Stimulated activated naive CD8-positive, alpha-beta T cell treated with anti-CD3 and anti-CD28 coated beads, Interleukin-15, Interleukin-2, amounts not matched to agents 100 ng/mL and 50 ng/mL, for 24 hours (primary cell): ENCODE measurements around the gene TAB2.
"Not testable (repeated sequence)": the region's sequence is repeated elsewhere in the genome, so short reads cannot be mapped to it uniquely, and the experiment has no call there.

Source experiments
- H3K27ac Mint-ChIP-seq: one replicate; pipeline ENCODE4 v1.8.0; 2021; ENCODE audit warnings: mild to moderate bottlenecking, mixed read lengths
- H3K27me3 Mint-ChIP-seq: one replicate; pipeline ENCODE4 v1.8.0; 2021; ENCODE audit warnings: mixed read lengths
- H3K36me3 Mint-ChIP-seq: one replicate; pipeline ENCODE4 v1.8.0; 2021; ENCODE audit warnings: low read depth, mixed read lengths
- H3K4me1 Mint-ChIP-seq: one replicate; pipeline ENCODE4 v1.8.0; 2021; ENCODE audit warnings: low read depth, mixed read lengths
- H3K4me3 Mint-ChIP-seq: one replicate; pipeline ENCODE4 v1.8.0; 2021; ENCODE audit warnings: mild to moderate bottlenecking, mixed read lengths
- H3K9me3 Mint-ChIP-seq: one replicate; pipeline ENCODE4 v1.8.0; 2021; ENCODE audit warnings: mixed read lengths

The TAB2 gene

GRCh38 chr6:149319422-149319821 is 1.9 kb downstream of the TAB2 start:
- Mint-ChIP-seq H3K4me3 (peak overlapping the region; percentile 91), H3K9me3 (no peaks in the 10 kb centered on the region), H3K36me3 (peaks cover 14% of the 10 kb centered on the region), H3K4me1 (peaks cover 72% of the 10 kb centered on the region), H3K27me3 (no peaks in the 10 kb centered on the region), H3K27ac (peak overlapping the region; percentile 97)

- peaks cover 76% of the 10 kb centered on the region for H3K4me1 Mint-ChIP-seq
- H3K9me3 Mint-ChIP-seq, H3K27me3 Mint-ChIP-seq: not testable (repeated sequence)
- peak overlapping the region; percentile 97 for H3K27ac Mint-ChIP-seq
- H3K4me3 Mint-ChIP-seq = peak overlapping the region; percentile 91
- H3K36me3 Mint-ChIP-seq = peaks cover 15% of the 10 kb centered on the region
Observed at GRCh38 chr6:149320016-149320415, 2.5 kb downstream of the TAB2 start.

GRCh38 chr6:149320796-149321195 is 3.3 kb downstream of the TAB2 start:
- peak overlapping the region; percentile 91 for H3K4me3 Mint-ChIP-seq
- H3K4me1 Mint-ChIP-seq = peaks cover 80% of the 10 kb centered on the region
- H3K27me3 Mint-ChIP-seq = no peaks in the 10 kb centered on the region
- peak overlapping the region; percentile 97 for H3K27ac Mint-ChIP-seq
- H3K9me3 Mint-ChIP-seq = no peaks in the 10 kb centered on the region
- H3K36me3 Mint-ChIP-seq = peaks cover 23% of the 10 kb centered on the region

- Mint-ChIP-seq H3K36me3 (peaks cover 24% of the 10 kb centered on the region), H3K9me3 (no peaks in the 10 kb centered on the region), H3K27me3 (no peaks in the 10 kb centered on the region), H3K4me1 (peaks cover 97% of the 10 kb centered on the region), H3K27ac (peak overlapping the region; percentile 77), H3K4me3 (peak overlapping the region; percentile 55)
Observed at GRCh38 chr6:149323353-149323752, 5.8 kb downstream of the TAB2 start.

- no peaks in the 10 kb centered on the region for H3K27me3 Mint-ChIP-seq
- peak overlapping the region; percentile 55 for H3K4me3 Mint-ChIP-seq
- peaks cover 97% of the 10 kb centered on the region for H3K4me1 Mint-ChIP-seq
- H3K9me3 Mint-ChIP-seq = no peaks in the 10 kb centered on the region
- H3K36me3 Mint-ChIP-seq = peaks cover 25% of the 10 kb centered on the region
- H3K27ac Mint-ChIP-seq = peak overlapping the region; percentile 77
Observed at GRCh38 chr6:149323925-149324324, 6.4 kb downstream of the TAB2 start.

GRCh38 chr6:149324428-149324827 is 6.9 kb downstream of the TAB2 start:
- H3K4me3 Mint-ChIP-seq = peak overlapping the region; percentile 17
- peaks cover 97% of the 10 kb centered on the region for H3K4me1 Mint-ChIP-seq
- no peaks in the 10 kb centered on the region for H3K27me3 Mint-ChIP-seq
- H3K36me3 Mint-ChIP-seq = peaks cover 22% of the 10 kb centered on the region
- no peaks in the 10 kb centered on the region for H3K9me3 Mint-ChIP-seq
- peak overlapping the region; percentile 87 for H3K27ac Mint-ChIP-seq

- Mint-ChIP-seq H3K4me3 (no peak overlapping the region), H3K9me3 (no peaks in the 10 kb centered on the region), H3K4me1 (peaks cover 98% of the 10 kb centered on the region), H3K27me3 (no peaks in the 10 kb centered on the region), H3K36me3 (peaks cover 20% of the 10 kb centered on the region), H3K27ac (peak overlapping the region; percentile 24)
Observed at GRCh38 chr6:149325648-149326236, 8.2 kb downstream of the TAB2 start.

GRCh38 chr6:149327638-149328037 is 10.1 kb downstream of the TAB2 start:
- H3K36me3 Mint-ChIP-seq = peaks cover 17% of the 10 kb centered on the region
- H3K9me3 Mint-ChIP-seq = no peaks in the 10 kb centered on the region
- H3K27me3 Mint-ChIP-seq = no peaks in the 10 kb centered on the region
- no peak overlapping the region for H3K27ac Mint-ChIP-seq
- no peak overlapping the region for H3K4me3 Mint-ChIP-seq
- H3K4me1 Mint-ChIP-seq = peaks cover 98% of the 10 kb centered on the region

- H3K4me3 Mint-ChIP-seq = no peak overlapping the region
- no peak overlapping the region for H3K27ac Mint-ChIP-seq
- H3K36me3 Mint-ChIP-seq = peaks cover 17% of the 10 kb centered on the region
- H3K4me1 Mint-ChIP-seq = peaks cover 98% of the 10 kb centered on the region
- H3K9me3 Mint-ChIP-seq = no peaks in the 10 kb centered on the region
- H3K27me3 Mint-ChIP-seq = no peaks in the 10 kb centered on the region
Observed at GRCh38 chr6:149328083-149328482, 10.6 kb downstream of the TAB2 start.

GRCh38 chr6:149329529-149329928 is 12.0 kb downstream of the TAB2 start:
- Mint-ChIP-seq H3K27ac (peak overlapping the region; percentile 8), H3K9me3 (no peaks in the 10 kb centered on the region), H3K27me3 (no peaks in the 10 kb centered on the region), H3K4me1 (peaks cover 98% of the 10 kb centered on the region), H3K4me3 (no peak overlapping the region), H3K36me3 (peaks cover 17% of the 10 kb centered on the region)

- H3K27ac Mint-ChIP-seq = peak overlapping the region; percentile 62
Observed at GRCh38 chr6:149330133-149330532, 12.6 kb downstream of the TAB2 start.

GRCh38 chr6:149331043-149331807 is 13.7 kb downstream of the TAB2 start:
- H3K4me1 Mint-ChIP-seq = peaks cover 98% of the 10 kb centered on the region
- no peaks in the 10 kb centered on the region for H3K9me3 Mint-ChIP-seq
- H3K27me3 Mint-ChIP-seq = no peaks in the 10 kb centered on the region
- H3K36me3 Mint-ChIP-seq = peaks cover 8% of the 10 kb centered on the region
- H3K4me3 Mint-ChIP-seq = peak overlapping the region; percentile 4
- peak overlapping the region; percentile 55 for H3K27ac Mint-ChIP-seq

More at GRCh38 chr6:149330133-149330532, 12.6 kb downstream of the TAB2 start:
- Mint-ChIP-seq H3K36me3 (peaks cover 15% of the 10 kb centered on the region), H3K27me3 (no peaks in the 10 kb centered on the region), H3K4me3 (no peak overlapping the region), H3K9me3 (no peaks in the 10 kb centered on the region), H3K4me1 (peaks cover 98% of the 10 kb centered on the region)

GRCh38 chr6:149331871-149332270 is 14.4 kb downstream of the TAB2 start:
- Mint-ChIP-seq H3K36me3 (peaks cover 8% of the 10 kb centered on the region), H3K9me3 (no peaks in the 10 kb centered on the region), H3K4me1 (peaks cover 98% of the 10 kb centered on the region), H3K27ac (peak overlapping the region; percentile 55), H3K4me3 (peak overlapping the region; percentile 4), H3K27me3 (no peaks in the 10 kb centered on the region)

- peak overlapping the region; percentile 5 for H3K27ac Mint-ChIP-seq
- no peaks in the 10 kb centered on the region for H3K27me3 Mint-ChIP-seq
- peaks cover 97% of the 10 kb centered on the region for H3K4me1 Mint-ChIP-seq
- H3K9me3 Mint-ChIP-seq = no peaks in the 10 kb centered on the region
- H3K4me3 Mint-ChIP-seq = no peak overlapping the region
- H3K36me3 Mint-ChIP-seq = peaks cover 10% of the 10 kb centered on the region
Observed at GRCh38 chr6:149332602-149333265, 15.2 kb downstream of the TAB2 start.

- no peaks in the 10 kb centered on the region for H3K9me3 Mint-ChIP-seq
- H3K4me3 Mint-ChIP-seq = no peak overlapping the region
- H3K27ac Mint-ChIP-seq = no peak overlapping the region
- H3K36me3 Mint-ChIP-seq = peaks cover 14% of the 10 kb centered on the region
- peaks cover 97% of the 10 kb centered on the region for H3K4me1 Mint-ChIP-seq
- no peaks in the 10 kb centered on the region for H3K27me3 Mint-ChIP-seq
Observed at GRCh38 chr6:149333266-149333620, 15.7 kb downstream of the TAB2 start.
